Fibroblast of mammary gland (primary cell): ENCODE data around the gene MATN4.

Source experiments
- DNase-seq: peaks from one replicate; pipeline ENCODE4 v3.0.0-alpha.2; 2010; ENCODE audit warnings: low read depth
- H3K4me3 ChIP-seq: 2 replicates; pipeline ENCODE4 v1.5.1; 2011; ENCODE audit warnings: low read depth, mild to moderate bottlenecking, low read length, moderate library complexity; ENCODE audit not compliant: control insufficient read depth
- CTCF ChIP-seq: conservative IDR thresholded peaks from 2 replicates; pipeline ENCODE4 v1.5.1; 2011; ENCODE audit warnings: low read depth, low read length, inconsistent platforms; ENCODE audit not compliant: control insufficient read depth, insufficient read depth

Gene MATN4

GRCh38 chr20:45350217-45350616 lies 42.1 kb upstream of the MATN4 start:
- TF ChIP-seq CTCF: no peak
- H3K4me3 ChIP-seq: no peak overlapping the region
- no peak for DNase-seq

- no peak for TF ChIP-seq CTCF
- DNase-seq: peak; percentile 45
- peak within 1 kb of the TSS; percentile 82 for H3K4me3 ChIP-seq
Measured at GRCh38 chr20:45347936-45348778, 40.1 kb upstream of the MATN4 start, which contains the start of gene SDC4. TSS of gene SDC4 (minus strand) at chr20:45348424. CDS start at chr20:45348384, 40 bp downstream.

GRCh38 chr20:45347297-45347935 lies 39.3 kb upstream of the MATN4 start:
- DNase-seq: no peak
- no peak for TF ChIP-seq CTCF
- H3K4me3 ChIP-seq: peak overlapping the region; percentile 82

GRCh38 chr20:45346851-45347250 lies 38.8 kb upstream of the MATN4 start:
- TF ChIP-seq CTCF: no peak
- H3K4me3 ChIP-seq: peak overlapping the region; percentile 82
- DNase-seq: no peak

GRCh38 chr20:45346291-45346718 lies 38.2 kb upstream of the MATN4 start:
- TF ChIP-seq CTCF: no peak
- DNase-seq: no peak
- peak overlapping the region; percentile 82 for H3K4me3 ChIP-seq

- no peak for DNase-seq
- no peak for TF ChIP-seq CTCF
- H3K4me3 ChIP-seq: peak overlapping the region; percentile 82
Measured at GRCh38 chr20:45345104-45345936, 37.2 kb upstream of the MATN4 start.
